GM23338 (cell line): ENCODE data around the gene RNF175. TPM values are rescaled to one million over a fixed set of nuclear protein-coding genes. Genes with fewer than 3 reads are reported as not detected.

Experiments
- ATAC-seq: fragments of 200-7000 bp; cut with Tn5 transposase; 3 replicates; pipeline ENCODE4 v1.9.1; 2020
- DNase-seq: peaks from one replicate; pipeline ENCODE4 v3.0.0-alpha.2; 2015; ENCODE audit warnings: low spot score
- H2AFZ ChIP-seq: fragments of 200-600 bp; sonication (generic); 2 replicates; pipeline ENCODE4 v1.8.0; 2016; ENCODE audit warnings: antibody characterized with exemption, mild to moderate bottlenecking, moderate library complexity
- H3F3A ChIP-seq: fragments of 200-600 bp; sonication (generic); replicated peaks from 2 replicates; pipeline ENCODE4 v1.8.0; 2017; ENCODE audit warnings: antibody characterized with exemption, mixed run types, low read depth
- H3K27ac ChIP-seq: fragments of 200-600 bp; sonication (generic); 2 replicates; pipeline ENCODE4 v1.6.1; 2016; ENCODE audit warnings: low read depth
- H3K27me3 ChIP-seq: fragments of 200-600 bp; sonication (generic); 2 replicates; pipeline ENCODE4 v1.8.0; 2016; ENCODE audit warnings: mild to moderate bottlenecking, mixed run types, moderate library complexity; ENCODE audit not compliant: insufficient read depth
- H3K36me3 ChIP-seq: fragments of 200-600 bp; sonication (generic); 2 replicates; pipeline ENCODE4 v1.8.0; 2016; ENCODE audit warnings: mild to moderate bottlenecking; ENCODE audit not compliant: insufficient read depth
- H3K4me1 ChIP-seq: fragments of 200-600 bp; sonication (generic); 2 replicates; pipeline ENCODE4 v1.8.0; 2016; ENCODE audit warnings: mild to moderate bottlenecking, moderate library complexity; ENCODE audit not compliant: insufficient read depth
- H3K4me2 ChIP-seq: fragments of 200-600 bp; sonication (generic); 2 replicates; pipeline ENCODE4 v1.7.1; 2017; ENCODE audit warnings: mixed run types
- H3K4me3 ChIP-seq: fragments of 200-600 bp; sonication (generic); 2 replicates; pipeline ENCODE4 v1.6.1; 2016; ENCODE audit warnings: mixed run types
- H3K79me2 ChIP-seq: fragments of 200-600 bp; sonication (generic); replicated peaks from 2 replicates; pipeline ENCODE4 v1.8.0; 2017; ENCODE audit warnings: mild to moderate bottlenecking; ENCODE audit not compliant: insufficient read depth
- H3K9me2 ChIP-seq: fragments of 200-600 bp; sonication (generic); 2 replicates; pipeline ENCODE4 v1.8.0; 2017; ENCODE audit not compliant: insufficient read depth
- H4K20me1 ChIP-seq: fragments of 200-600 bp; sonication (generic); replicated peaks from 2 replicates; pipeline ENCODE4 v1.8.0; 2017; ENCODE audit warnings: mild to moderate bottlenecking; ENCODE audit not compliant: insufficient read depth
- H3K27ac Mint-ChIP-seq: 2 replicates; pipeline ENCODE4 v1.8.0; 2020; ENCODE audit warnings: inconsistent platforms, mild to moderate bottlenecking, moderate library complexity, mixed read lengths
- H3K27me3 Mint-ChIP-seq: 3 replicates; pipeline ENCODE4 v1.8.0; 2022; ENCODE audit warnings: low read depth, mild to moderate bottlenecking, moderate library complexity, mixed read lengths, inconsistent platforms; ENCODE audit not compliant: insufficient read depth, poor library complexity
- H3K36me3 Mint-ChIP-seq: 3 replicates; pipeline ENCODE4 v1.8.0; 2021; ENCODE audit warnings: low read depth, mild to moderate bottlenecking, inconsistent platforms, moderate library complexity, mixed read lengths
- H3K4me1 Mint-ChIP-seq: 3 replicates; pipeline ENCODE4 v1.8.0; 2020; ENCODE audit warnings: mild to moderate bottlenecking, inconsistent platforms, mixed read lengths
- H3K4me3 Mint-ChIP-seq: 3 replicates; pipeline ENCODE4 v1.8.0; 2021; ENCODE audit warnings: moderate library complexity, mild to moderate bottlenecking, inconsistent platforms, mixed read lengths
- H3K9me3 Mint-ChIP-seq: 3 replicates; pipeline ENCODE4 v1.8.0; 2020; ENCODE audit warnings: moderate library complexity, mild to moderate bottlenecking, inconsistent platforms, mixed read lengths
- CREB1 ChIP-seq: fragments of 250-450 bp; sonication (Bioruptor Pico); IDR thresholded peaks from 2 replicates; pipeline ENCODE4 v1.5.0; 2020; ENCODE audit warnings: low read depth, mild to moderate bottlenecking, moderate library complexity
- EZH2 ChIP-seq: fragments of 200-600 bp; sonication (generic); IDR thresholded peaks from one replicate; pipeline ENCODE4 v1.8.0; 2017; ENCODE audit warnings: antibody characterized with exemption, mild to moderate bottlenecking, low read depth; ENCODE audit not compliant: unreplicated experiment
- EZH2phosphoT487 ChIP-seq: fragments of 200-600 bp; sonication (generic); IDR thresholded peaks from one replicate; pipeline ENCODE4 v1.8.1; 2018; ENCODE audit warnings: antibody characterized with exemption; ENCODE audit not compliant: unreplicated experiment
- NANOG ChIP-seq: IDR thresholded peaks from 2 replicates; pipeline ENCODE4 v1.6.1; 2016; ENCODE audit warnings: antibody characterized with exemption, borderline replicate concordance
- STAT1 ChIP-seq: IDR thresholded peaks from one replicate; pipeline ENCODE4 v1.6.1; 2016; ENCODE audit warnings: antibody characterized with exemption; ENCODE audit not compliant: unreplicated experiment
- ZNF331 ChIP-seq: fragments of 250-450 bp; sonication (Bioruptor Pico); IDR thresholded peaks from 2 replicates; pipeline ENCODE4 v1.5.0; 2020; ENCODE audit warnings: low read depth, mild to moderate bottlenecking, moderate library complexity
- polyA plus RNA-seq: library from polyadenylated mRNA; unstranded; fragments of >200 nt; fragmentation: Nextera tagmentation; extraction: Ambion mirVana; gene quantifications from 2 replicates; pipeline ENCODE4 v1.2.1, GENCODE V29; 2016
- total RNA-seq: library from RNA; depleted of rRNA; stranded (reverse); fragments of >200 nt; shearing (Covaris generic); gene quantifications from 2 replicates; pipeline ENCODE4 v1.2.3, GENCODE V29; 2014
- TF ChIP-seq, protein P1 (sequence below), 2 experiments: fragments of 200-600 bp in 1 of 2; sonication (generic) in 1 of 2; conservative IDR thresholded peaks; 2 replicates each; pipeline versions ENCODE4 v1.5.1 to v1.6.1; 2016 to 2017; ENCODE audit warnings: antibody characterized with exemption in 2 of 2, low read depth in 2 of 2, mild to moderate bottlenecking in 2 of 2, moderate library complexity in 1 of 2
- TF ChIP-seq, protein P2 (sequence below): fragments of 250-450 bp; sonication (Bioruptor Pico); IDR thresholded peaks from 2 replicates; pipeline ENCODE4 v1.5.0; 2020; ENCODE audit warnings: mild to moderate bottlenecking, moderate library complexity
- TF ChIP-seq, protein P3 (sequence below): IDR thresholded peaks from 2 replicates; pipeline ENCODE4 v1.6.1; 2016; ENCODE audit warnings: antibody characterized with exemption
- TF ChIP-seq, protein P4 (sequence below): IDR thresholded peaks from one replicate; pipeline ENCODE4 v1.6.1; 2018; ENCODE audit warnings: antibody characterized with exemption; ENCODE audit not compliant: unreplicated experiment

The RNF175 gene
- total and polyA plus RNA-seq, 2 experiments from 2014 or later: 4.7 to 4.8 TPM

DNA sequence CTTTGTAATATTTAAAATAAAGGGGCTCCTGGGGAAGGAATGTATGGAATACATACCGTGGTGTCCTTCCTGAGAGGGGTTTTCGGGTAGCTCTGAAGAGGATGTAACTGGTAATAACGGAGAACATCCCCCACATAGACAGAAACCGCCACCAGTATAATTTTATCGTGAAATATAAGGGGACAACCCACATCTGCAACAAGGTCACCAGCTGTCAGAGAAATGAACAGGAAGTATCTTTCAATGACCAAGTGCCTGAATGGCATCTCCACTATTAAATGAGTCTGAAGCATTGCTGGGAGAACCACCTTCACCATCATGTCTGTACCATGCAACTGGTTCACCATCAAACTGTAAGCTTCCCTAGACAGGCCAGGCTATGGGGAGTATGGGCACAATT lies 31.7 kb downstream of the RNF175 start:
- H3K27ac ChIP-seq: no peak overlapping the region
- H3K9me2 ChIP-seq: no peaks in the 10 kb centered on the region
- H2AFZ ChIP-seq: no peak overlapping the region
- Mint-ChIP-seq H3K9me3 (no peaks in the 10 kb centered on the region), H3K27ac (no peak overlapping the region), H3K27me3 (peaks cover 3% of the 10 kb centered on the region), H3K36me3 (no peaks in the 10 kb centered on the region), H3K4me1 (peaks cover 6% of the 10 kb centered on the region; the same call in 2 of the 3 replicates), H3K4me3 (no peak overlapping the region)
- no peaks in the 10 kb centered on the region for H3F3A ChIP-seq
- H3K4me1 ChIP-seq: peaks cover 10% of the 10 kb centered on the region
- H3K79me2 ChIP-seq: no peaks in the 10 kb centered on the region
- ATAC-seq (no peak), DNase-seq (no peak)
- H3K4me3 ChIP-seq: no peak overlapping the region
- H3K36me3 ChIP-seq: no peaks in the 10 kb centered on the region
- no peaks in the 10 kb centered on the region for H4K20me1 ChIP-seq
- TF ChIP-seq ZNF331 (CRISPR knock-in tag): no peak
- TF ChIP-seq NANOG: no peak
- TF ChIP-seq, protein P1, sequence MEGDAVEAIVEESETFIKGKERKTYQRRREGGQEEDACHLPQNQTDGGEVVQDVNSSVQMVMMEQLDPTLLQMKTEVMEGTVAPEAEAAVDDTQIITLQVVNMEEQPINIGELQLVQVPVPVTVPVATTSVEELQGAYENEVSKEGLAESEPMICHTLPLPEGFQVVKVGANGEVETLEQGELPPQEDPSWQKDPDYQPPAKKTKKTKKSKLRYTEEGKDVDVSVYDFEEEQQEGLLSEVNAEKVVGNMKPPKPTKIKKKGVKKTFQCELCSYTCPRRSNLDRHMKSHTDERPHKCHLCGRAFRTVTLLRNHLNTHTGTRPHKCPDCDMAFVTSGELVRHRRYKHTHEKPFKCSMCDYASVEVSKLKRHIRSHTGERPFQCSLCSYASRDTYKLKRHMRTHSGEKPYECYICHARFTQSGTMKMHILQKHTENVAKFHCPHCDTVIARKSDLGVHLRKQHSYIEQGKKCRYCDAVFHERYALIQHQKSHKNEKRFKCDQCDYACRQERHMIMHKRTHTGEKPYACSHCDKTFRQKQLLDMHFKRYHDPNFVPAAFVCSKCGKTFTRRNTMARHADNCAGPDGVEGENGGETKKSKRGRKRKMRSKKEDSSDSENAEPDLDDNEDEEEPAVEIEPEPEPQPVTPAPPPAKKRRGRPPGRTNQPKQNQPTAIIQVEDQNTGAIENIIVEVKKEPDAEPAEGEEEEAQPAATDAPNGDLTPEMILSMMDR (conservative IDR thresholded peaks at IDR 0.05; ENCODE audit: low read depth in 2 of 2): no peak
- TF ChIP-seq EZH2phosphoT487: no peak
- TF ChIP-seq CREB1 (CRISPR knock-in tag): no peak
- TF ChIP-seq, protein P2, sequence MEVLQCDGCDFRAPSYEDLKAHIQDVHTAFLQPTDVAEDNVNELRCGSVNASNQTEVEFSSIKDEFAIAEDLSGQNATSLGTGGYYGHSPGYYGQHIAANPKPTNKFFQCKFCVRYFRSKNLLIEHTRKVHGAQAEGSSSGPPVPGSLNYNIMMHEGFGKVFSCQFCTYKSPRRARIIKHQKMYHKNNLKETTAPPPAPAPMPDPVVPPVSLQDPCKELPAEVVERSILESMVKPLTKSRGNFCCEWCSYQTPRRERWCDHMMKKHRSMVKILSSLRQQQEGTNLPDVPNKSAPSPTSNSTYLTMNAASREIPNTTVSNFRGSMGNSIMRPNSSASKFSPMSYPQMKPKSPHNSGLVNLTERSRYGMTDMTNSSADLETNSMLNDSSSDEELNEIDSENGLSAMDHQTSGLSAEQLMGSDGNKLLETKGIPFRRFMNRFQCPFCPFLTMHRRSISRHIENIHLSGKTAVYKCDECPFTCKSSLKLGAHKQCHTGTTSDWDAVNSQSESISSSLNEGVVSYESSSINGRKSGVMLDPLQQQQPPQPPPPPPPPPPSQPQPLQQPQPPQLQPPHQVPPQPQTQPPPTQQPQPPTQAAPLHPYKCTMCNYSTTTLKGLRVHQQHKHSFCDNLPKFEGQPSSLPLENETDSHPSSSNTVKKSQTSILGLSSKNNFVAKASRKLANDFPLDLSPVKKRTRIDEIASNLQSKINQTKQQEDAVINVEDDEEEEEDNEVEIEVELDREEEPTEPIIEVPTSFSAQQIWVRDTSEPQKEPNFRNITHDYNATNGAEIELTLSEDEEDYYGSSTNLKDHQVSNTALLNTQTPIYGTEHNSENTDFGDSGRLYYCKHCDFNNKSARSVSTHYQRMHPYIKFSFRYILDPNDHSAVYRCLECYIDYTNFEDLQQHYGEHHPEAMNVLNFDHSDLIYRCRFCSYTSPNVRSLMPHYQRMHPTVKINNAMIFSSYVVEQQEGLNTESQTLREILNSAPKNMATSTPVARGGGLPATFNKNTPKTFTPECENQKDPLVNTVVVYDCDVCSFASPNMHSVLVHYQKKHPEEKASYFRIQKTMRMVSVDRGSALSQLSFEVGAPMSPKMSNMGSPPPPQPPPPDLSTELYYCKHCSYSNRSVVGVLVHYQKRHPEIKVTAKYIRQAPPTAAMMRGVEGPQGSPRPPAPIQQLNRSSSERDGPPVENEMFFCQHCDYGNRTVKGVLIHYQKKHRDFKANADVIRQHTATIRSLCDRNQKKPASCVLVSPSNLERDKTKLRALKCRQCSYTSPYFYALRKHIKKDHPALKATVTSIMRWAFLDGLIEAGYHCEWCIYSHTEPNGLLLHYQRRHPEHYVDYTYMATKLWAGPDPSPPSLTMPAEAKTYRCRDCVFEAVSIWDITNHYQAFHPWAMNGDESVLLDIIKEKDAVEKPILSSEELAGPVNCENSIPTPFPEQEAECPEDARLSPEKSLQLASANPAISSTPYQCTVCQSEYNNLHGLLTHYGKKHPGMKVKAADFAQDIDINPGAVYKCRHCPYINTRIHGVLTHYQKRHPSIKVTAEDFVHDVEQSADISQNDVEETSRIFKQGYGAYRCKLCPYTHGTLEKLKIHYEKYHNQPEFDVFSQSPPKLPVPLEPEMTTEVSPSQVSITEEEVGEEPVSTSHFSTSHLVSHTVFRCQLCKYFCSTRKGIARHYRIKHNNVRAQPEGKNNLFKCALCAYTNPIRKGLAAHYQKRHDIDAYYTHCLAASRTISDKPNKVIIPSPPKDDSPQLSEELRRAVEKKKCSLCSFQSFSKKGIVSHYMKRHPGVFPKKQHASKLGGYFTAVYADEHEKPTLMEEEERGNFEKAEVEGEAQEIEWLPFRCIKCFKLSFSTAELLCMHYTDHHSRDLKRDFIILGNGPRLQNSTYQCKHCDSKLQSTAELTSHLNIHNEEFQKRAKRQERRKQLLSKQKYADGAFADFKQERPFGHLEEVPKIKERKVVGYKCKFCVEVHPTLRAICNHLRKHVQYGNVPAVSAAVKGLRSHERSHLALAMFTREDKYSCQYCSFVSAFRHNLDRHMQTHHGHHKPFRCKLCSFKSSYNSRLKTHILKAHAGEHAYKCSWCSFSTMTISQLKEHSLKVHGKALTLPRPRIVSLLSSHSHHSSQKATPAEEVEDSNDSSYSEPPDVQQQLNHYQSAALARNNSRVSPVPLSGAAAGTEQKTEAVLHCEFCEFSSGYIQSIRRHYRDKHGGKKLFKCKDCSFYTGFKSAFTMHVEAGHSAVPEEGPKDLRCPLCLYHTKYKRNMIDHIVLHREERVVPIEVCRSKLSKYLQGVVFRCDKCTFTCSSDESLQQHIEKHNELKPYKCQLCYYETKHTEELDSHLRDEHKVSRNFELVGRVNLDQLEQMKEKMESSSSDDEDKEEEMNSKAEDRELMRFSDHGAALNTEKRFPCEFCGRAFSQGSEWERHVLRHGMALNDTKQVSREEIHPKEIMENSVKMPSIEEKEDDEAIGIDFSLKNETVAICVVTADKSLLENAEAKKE: no peak
- no peak for TF ChIP-seq STAT1
- TF ChIP-seq, protein P3, sequence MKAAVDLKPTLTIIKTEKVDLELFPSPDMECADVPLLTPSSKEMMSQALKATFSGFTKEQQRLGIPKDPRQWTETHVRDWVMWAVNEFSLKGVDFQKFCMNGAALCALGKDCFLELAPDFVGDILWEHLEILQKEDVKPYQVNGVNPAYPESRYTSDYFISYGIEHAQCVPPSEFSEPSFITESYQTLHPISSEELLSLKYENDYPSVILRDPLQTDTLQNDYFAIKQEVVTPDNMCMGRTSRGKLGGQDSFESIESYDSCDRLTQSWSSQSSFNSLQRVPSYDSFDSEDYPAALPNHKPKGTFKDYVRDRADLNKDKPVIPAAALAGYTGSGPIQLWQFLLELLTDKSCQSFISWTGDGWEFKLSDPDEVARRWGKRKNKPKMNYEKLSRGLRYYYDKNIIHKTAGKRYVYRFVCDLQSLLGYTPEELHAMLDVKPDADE: no peak
- no peak for TF ChIP-seq EZH2
- TF ChIP-seq, protein P4, sequence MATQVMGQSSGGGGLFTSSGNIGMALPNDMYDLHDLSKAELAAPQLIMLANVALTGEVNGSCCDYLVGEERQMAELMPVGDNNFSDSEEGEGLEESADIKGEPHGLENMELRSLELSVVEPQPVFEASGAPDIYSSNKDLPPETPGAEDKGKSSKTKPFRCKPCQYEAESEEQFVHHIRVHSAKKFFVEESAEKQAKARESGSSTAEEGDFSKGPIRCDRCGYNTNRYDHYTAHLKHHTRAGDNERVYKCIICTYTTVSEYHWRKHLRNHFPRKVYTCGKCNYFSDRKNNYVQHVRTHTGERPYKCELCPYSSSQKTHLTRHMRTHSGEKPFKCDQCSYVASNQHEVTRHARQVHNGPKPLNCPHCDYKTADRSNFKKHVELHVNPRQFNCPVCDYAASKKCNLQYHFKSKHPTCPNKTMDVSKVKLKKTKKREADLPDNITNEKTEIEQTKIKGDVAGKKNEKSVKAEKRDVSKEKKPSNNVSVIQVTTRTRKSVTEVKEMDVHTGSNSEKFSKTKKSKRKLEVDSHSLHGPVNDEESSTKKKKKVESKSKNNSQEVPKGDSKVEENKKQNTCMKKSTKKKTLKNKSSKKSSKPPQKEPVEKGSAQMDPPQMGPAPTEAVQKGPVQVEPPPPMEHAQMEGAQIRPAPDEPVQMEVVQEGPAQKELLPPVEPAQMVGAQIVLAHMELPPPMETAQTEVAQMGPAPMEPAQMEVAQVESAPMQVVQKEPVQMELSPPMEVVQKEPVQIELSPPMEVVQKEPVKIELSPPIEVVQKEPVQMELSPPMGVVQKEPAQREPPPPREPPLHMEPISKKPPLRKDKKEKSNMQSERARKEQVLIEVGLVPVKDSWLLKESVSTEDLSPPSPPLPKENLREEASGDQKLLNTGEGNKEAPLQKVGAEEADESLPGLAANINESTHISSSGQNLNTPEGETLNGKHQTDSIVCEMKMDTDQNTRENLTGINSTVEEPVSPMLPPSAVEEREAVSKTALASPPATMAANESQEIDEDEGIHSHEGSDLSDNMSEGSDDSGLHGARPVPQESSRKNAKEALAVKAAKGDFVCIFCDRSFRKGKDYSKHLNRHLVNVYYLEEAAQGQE: no peak
- H3K27me3 ChIP-seq: no peaks in the 10 kb centered on the region
- H3K4me2 ChIP-seq: no peak overlapping the region
